ENCODE measurements around the gene CFAP45.

The CFAP45 gene, protein sequence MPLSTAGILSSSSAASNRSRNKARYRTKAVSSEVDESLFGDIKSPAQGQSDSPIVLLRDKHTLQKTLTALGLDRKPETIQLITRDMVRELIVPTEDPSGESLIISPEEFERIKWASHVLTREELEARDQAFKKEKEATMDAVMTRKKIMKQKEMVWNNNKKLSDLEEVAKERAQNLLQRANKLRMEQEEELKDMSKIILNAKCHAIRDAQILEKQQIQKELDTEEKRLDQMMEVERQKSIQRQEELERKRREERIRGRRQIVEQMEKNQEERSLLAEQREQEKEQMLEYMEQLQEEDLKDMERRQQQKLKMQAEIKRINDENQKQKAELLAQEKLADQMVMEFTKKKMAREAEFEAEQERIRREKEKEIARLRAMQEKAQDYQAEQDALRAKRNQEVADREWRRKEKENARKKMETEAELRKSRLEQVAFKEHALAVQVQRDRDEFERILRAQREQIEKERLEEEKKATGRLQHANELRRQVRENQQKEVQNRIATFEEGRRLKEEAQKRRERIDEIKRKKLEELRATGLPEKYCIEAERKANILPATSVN

DNA sequence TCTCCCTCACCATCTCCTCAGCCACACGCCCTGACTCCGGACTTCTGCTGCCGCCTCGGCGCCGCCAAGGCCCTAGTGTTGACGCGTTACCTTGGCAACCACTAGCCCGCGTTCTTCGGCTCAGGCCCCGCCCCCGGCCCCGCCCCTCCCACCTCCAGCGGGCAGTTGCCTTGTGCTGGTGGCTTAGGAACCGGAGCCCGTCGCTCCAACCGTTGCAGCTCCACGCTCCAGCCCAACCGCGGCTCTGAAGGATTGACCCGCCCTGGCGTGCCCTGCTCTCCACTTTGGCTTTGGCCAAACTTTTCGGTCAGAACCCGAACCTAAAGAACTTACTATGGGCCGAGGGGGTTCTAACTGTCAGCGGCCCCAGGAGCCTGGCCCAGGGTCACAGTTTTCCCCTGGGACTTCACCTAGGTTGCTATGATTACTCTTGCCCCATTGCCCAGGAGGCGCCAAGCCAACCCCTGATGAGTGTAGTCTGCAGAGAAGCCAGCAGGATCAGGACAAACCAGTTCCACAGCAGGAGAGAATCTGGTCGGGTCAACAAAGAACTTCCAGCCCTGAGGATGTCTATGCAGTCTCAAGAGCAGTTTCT lies at the start of gene CFAP45:
Gene CFAP45, minus strand, starts transcription at position 80 of the 595 bp plus-strand sequence. Its CDS starts 67 bp downstream, at position 13.
- peak; percentile 21 for DNase-seq

DNA sequence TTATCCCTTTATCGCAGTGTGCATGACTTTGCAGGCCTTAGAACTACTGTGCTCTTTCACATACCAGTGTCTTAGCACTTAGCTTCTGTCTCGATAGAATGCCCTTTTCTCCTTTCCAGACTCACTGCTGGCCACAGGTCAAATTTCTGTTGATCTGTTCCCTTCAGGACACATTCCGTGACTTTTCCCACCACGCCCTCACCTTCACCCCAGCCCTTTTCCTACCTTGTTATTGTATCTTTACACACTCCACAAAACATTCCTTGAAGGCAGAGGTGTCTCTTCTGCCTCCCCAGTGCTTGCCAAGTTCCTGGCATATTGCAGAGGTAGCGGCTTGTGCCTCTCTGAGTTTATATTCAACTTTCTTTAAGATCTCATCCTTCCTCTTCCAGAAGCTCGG lies 49.2 kb upstream of the CFAP45 start:
- no peak for DNase-seq

GRCh38 chr1:159947942-159948341 lies 48.0 kb upstream of the CFAP45 start:
- no peak for DNase-seq

DNA sequence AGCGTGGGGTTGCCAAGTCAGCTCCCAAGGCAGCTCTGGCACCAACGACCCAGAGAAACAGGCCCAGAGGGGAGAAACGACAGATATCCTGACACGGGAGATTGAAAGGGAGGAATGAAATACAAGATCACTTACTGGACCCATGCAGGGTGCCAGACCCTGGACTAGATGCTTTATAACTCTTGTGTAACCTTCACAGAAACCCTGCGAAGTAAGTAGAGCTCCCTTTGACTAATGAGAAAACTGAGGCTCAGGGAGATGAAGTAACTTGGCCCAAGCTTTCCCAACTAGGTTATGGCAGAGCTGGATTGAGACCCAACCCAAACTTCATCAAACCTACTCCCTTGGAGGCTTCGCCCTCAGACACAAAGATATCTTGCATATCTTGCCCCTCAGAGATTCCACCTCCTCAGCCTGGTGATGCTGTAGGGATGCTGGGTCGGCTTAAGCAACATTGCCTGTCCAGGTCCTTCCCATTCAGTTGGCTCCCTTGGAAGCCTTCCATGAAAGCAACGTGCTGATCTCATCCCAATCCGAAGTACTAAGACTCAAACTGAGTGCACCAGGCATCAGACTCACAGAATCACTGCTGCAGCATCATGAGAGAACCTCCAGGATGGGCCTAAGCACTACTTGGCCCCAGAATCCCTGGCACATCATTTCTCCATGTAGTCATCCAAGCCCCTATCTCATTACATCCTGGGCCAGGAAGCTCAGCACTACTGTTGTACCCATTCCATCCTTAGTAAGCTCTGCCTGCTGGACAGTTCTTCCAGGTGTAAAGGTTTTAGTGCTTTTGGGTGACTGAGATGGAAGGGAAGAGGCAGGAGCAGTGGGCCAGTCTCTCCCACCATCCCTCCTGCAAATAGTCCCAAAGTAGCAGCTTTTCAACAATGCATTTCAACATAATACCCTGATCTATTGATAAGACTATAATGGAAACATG lies 46.5 kb upstream of the CFAP45 start:
- no peak for DNase-seq

DNA sequence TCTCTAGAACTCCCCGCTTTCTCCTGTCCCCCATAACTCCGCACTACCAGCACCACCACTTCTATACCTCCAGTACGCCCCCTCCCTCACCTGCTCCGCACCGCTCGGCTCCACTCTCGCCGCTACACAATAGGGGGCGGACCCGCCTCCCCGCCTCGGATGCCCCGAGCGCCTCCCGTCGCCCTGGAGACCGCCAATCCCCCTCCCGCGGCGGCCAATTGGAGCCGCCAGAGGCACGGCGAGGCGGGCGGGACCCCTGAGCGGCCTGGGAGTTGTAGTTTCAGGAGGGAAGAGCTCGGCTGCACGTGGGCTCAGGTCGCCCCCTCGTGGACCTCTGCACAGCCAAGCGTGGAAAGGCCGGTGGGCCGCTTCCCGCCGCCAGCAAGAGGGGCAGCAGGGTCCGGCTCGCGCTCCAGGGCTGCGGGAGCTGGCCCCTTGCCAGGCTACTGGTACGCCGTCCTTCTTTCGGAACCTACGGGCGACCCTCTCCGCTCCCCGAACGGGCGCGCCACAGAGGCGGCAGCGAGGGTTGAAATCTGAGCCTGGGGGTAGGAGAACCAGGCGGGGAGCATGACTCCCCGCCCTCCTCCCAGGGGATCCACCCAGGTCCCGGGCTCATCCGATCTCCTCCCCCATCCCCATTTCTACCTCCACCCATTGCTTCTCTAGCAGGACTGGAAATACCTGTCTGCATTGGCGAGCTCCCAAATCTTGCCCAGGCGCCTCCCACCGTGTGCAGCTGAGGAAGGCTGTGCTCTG lies 45.7 kb upstream of the CFAP45 start, which contains the start of gene IGSF9:
Gene IGSF9, minus strand, starts transcription at position 131 of the 759 bp plus-strand sequence. CDS start 2,159 bp downstream, outside the sequence.
- DNase-seq, result peak; percentile 86

GRCh38 chr1:159944623-159945455 lies 44.9 kb upstream of the CFAP45 start:
- DNase-seq, result no peak

DNA sequence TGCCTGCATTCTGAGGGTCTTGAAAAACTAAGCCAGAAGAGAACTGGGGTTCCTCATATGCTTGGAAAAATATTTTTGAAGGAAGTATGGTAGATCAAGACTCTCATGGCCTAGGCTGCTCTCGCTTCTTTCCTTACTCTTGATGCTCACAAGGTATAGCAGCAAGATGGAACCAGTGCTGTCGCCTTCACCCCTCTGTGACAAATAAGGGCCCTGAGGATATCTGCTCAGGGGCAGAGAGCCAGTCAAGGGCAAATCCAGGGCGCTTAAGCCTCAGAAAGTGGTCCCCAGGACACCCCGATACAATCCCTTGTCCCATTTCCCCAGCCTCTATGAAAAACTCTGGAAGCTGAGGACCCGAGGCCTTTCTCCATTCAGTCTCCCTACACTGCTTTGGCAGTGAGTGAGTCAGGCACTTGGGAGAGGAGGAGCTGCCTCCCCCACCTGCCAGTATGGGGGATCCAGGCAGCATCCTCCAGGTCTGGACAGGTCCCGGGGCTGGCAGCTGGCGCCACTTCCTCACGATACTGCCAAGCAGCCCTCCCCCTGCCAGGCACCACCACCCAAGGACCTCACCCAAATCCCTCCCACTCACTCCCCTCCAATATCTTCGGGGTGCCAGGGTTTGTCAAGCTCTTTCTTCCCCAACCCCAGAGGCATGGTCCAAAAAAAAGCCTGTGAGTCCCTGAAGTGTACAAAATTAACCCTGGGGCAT lies 44.1 kb upstream of the CFAP45 start:
- DNase-seq, result no peak

DNA sequence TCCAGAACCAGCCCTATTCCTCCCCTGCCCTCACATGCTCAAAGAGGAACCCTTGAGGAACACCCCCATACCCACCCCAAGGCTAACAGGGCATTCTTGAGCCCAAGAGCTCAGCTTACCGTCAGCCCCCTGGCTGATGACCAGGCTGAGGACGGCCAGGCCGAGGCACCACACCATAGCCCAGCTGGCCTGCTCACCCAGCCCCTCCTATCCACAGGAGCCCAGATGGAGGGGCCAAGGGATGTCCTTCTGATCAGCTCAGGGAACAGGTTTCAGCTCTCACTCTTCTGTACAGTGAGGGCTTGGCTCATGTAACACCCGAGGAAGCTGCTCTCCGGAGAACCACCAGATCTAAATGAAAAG lies 43.3 kb upstream of the CFAP45 start:
- no peak for DNase-seq

GRCh38 chr1:159942632-159943277 lies 42.8 kb upstream of the CFAP45 start:
- DNase-seq, result no peak

- no peak for DNase-seq
These were observed 41.9 kb upstream of the CFAP45 start for GRCh38 chr1:159941591-159942560.

- no peak for DNase-seq
These were observed 41.2 kb upstream of the CFAP45 start for GRCh38 chr1:159941141-159941540.

GRCh38 chr1:159940006-159940620 lies 40.1 kb upstream of the CFAP45 start:
- no peak for DNase-seq

- DNase-seq, result no peak
These were observed 39.7 kb upstream of the CFAP45 start for GRCh38 chr1:159939678-159940002.

DNA sequence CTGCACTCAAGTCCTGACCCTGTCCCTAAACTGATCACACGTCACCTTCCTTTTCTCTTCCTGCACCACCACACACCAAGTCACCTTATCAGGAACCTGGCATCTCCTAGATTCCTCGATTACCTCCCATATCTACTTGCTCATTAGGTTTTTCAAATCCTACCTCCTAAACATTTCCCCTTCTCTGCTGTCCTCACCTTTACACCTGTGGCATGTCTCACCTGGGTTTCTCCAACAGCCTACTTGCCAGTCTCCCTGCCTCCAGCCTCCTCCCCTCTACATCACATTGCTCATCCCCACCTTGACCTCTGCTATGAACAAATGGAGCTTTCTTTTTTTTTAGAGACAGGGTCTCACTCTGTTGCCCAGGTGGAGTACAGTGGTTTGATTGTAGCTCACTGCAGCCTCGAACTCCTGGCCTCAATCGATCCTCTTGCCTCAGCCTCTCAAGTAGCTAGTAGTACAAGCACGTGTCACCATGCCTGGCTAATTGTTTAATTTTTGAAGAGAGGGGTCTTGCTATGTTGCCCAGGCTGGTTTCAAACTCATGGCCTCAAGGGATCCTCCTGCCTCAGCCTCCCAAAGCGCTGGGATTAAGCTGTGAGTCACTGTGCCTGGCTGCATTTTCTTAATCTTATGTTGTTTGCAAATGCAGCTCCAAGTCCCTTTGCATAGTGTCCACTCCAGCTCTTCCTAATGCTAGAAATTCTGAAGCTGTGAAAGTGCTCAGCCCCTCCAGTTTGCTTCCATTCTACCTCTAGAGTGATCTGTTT lies 39.1 kb upstream of the CFAP45 start:
- DNase-seq, result no peak

DNA sequence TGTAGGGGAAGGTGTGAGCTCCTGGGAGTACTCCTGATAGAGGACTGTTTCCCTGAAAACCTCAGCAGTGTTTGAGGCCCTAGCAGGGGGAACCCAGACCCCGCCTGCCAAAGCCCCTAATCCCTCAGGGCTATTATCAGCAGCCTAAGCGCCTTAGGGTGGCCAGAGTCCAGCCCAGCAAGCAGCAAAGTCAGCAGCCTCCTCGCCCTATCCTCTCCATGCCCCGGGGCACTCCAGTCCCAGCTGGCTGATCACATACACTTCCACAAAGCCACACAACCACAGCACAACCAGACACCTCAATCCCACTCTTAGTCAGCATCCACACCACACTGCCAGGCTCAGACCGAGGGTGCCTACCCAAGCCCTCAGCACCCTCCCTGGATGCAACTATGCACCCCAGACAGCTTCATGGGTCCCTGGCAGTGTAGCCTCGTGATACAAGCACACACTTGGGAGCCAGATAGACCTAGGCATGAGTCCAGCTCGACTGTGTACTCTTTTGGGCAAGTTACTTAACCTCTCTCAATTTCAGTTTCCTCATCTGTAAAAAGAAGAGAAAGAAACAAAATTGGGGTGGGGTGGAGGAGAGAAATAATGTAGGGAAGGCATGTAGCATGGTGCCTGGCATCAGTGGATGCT lies 38.4 kb upstream of the CFAP45 start:
- DNase-seq, result no peak

- no peak for DNase-seq
These were observed 37.2 kb upstream of the CFAP45 start for GRCh38 chr1:159937054-159937750.

All from NCI-H2107 (cell line).